HepG2 (cell line): ENCODE measurements around the gene ZMYND8. TPM values are rescaled to one million over a fixed set of nuclear protein-coding genes. Genes with fewer than 3 reads are reported as not detected.
"Not testable (repeated sequence)": the region's sequence is repeated elsewhere in the genome, so short reads cannot be mapped to it uniquely, and the experiment has no call there.

Source experiments
- ATAC-seq: fragments of 200-7000 bp; cut with Tn5 transposase; 3 replicates; pipeline ENCODE4 v1.9.1; 2020; ENCODE audit warnings: mild to moderate bottlenecking, moderate library complexity
- BruUV-seq: library from RNA; stranded (reverse); fragments of 400-500 nt; replicated peaks from 2 replicates; lab custom pipeline; 2021; lab: Mats Ljungman, UMichigan
- CTCF ChIA-PET: fragments of 300-600 bp; formaldehyde crosslinking; extraction: SDS; loops from one replicate; lab custom pipeline; 2021; ENCODE audit warnings: low total read pairs, inconsistent platforms, low intra/inter-chr PET ratio; lab: Yijun Ruan, JAX
- POLR2A ChIA-PET: fragments of 350-600 bp; sonication (Branson Sonifier 250); formaldehyde crosslinking; loops from one replicate; lab custom pipeline; 2020; ENCODE audit warnings: antibody characterized with exemption, inconsistent platforms; lab: Yijun Ruan, JAX
- DNase-seq: peaks from one replicate; pipeline ENCODE4 v3.0.0-alpha.2; 2015; ENCODE audit warnings: low spot score
- FAIRE-seq: peaks from 3 replicates; lab custom pipeline; 2011; peaks lifted over from hg19 to GRCh38; lab: Jason Lieb, UNC
- H2AFZ ChIP-seq: one replicate; pipeline ENCODE4 v1.6.1; 2011; ENCODE audit warnings: low read length, inconsistent platforms
- H3K27ac ChIP-seq: fragments of 300-600 bp; 3 replicates; pipeline ENCODE4 v1.8.0; 2011; ENCODE audit warnings: mixed run types, mild to moderate bottlenecking, mixed read lengths, low read length, inconsistent platforms; ENCODE audit not compliant: insufficient read depth; ENCODE audit errors: extremely low read length
- H3K27me3 ChIP-seq, 2 experiments: fragments of 200-600 bp in 1 of 2; 2 replicates in 1 of 2; 3 replicates in 1 of 2; pipeline versions ENCODE4 v1.6.0 to v1.8.0; 2011; ENCODE audit warnings: low read length in 2 of 2, mild to moderate bottlenecking in 2 of 2, moderate library complexity in 2 of 2, inconsistent platforms in 1 of 2; ENCODE audit not compliant: insufficient read depth in 2 of 2, control insufficient read depth in 1 of 2
- H3K36me3 ChIP-seq, 2 experiments: fragments of 200-600 bp in 1 of 2; replicated peaks in 1 of 2; 2 replicates in 1 of 2; 3 replicates in 1 of 2; pipeline versions ENCODE4 v1.5.1 to v1.8.0; 2011; ENCODE audit warnings: low read length in 2 of 2, inconsistent platforms in 1 of 2; ENCODE audit not compliant: insufficient read depth in 2 of 2, control insufficient read depth in 1 of 2
- H3K4me1 ChIP-seq: 2 replicates; pipeline ENCODE4 v1.5.1; 2012; ENCODE audit warnings: low read length, inconsistent platforms; ENCODE audit not compliant: insufficient read depth
- H3K4me2 ChIP-seq: 2 replicates; pipeline ENCODE4 v1.6.0; 2011; ENCODE audit warnings: low read depth, low read length, inconsistent platforms
- H3K4me3 ChIP-seq, 3 experiments: fragments of 200-600 bp in 1 of 3; sonication (generic), shearing (Covaris generic) in 1 of 3; replicated peaks in 1 of 3; 2 replicates each; pipeline ENCODE4 v1.5.1; 2011 to 2016; ENCODE audit warnings: low read length in 3 of 3, inconsistent platforms in 2 of 3, low read depth in 2 of 3, mild to moderate bottlenecking in 2 of 3, control low read depth in 1 of 3, mixed read lengths in 1 of 3; ENCODE audit not compliant: insufficient read depth in 1 of 3
- H3K79me2 ChIP-seq: one replicate; pipeline ENCODE4 v1.6.1; 2011; ENCODE audit warnings: low read length, inconsistent platforms; ENCODE audit not compliant: insufficient read depth
- H3K9ac ChIP-seq: 2 replicates; pipeline ENCODE4 v1.6.0; 2011; ENCODE audit warnings: mild to moderate bottlenecking, low read depth, low read length, inconsistent platforms; ENCODE audit not compliant: insufficient read depth
- H3K9me3 ChIP-seq: 2 replicates; pipeline ENCODE4 v1.5.1; 2012; ENCODE audit warnings: mild to moderate bottlenecking, low read length
- H4K20me1 ChIP-seq: 2 replicates; pipeline ENCODE4 v1.6.0; 2011; ENCODE audit warnings: inconsistent platforms, mild to moderate bottlenecking, low read length, moderate library complexity; ENCODE audit not compliant: insufficient read depth
- CREB1 ChIP-seq, 2 experiments: fragments of 450-650 bp in 1 of 2; IDR thresholded peaks; 2 replicates each; pipeline ENCODE4 v1.6.1; 2016 to 2017; ENCODE audit warnings: control low read depth in 1 of 2, mild to moderate bottlenecking in 1 of 2, missing compliant biosample characterization in 1 of 2, missing genetic modification characterization in 1 of 2
- FOXO1 ChIP-seq: sonication (generic); formaldehyde crosslinking; IDR thresholded peaks from 2 replicates; pipeline ENCODE4 v1.4.0; 2020; ENCODE audit warnings: missing genetic modification reagents
- HDAC2 ChIP-seq: sonication (generic); formaldehyde crosslinking; IDR thresholded peaks from 2 replicates; pipeline ENCODE4 v1.4.0; 2020; ENCODE audit warnings: missing genetic modification reagents
- KMT2B ChIP-seq: IDR thresholded peaks from 2 replicates; pipeline ENCODE4 v1.6.1; 2016; ENCODE audit warnings: missing genetic modification reagents, missing compliant biosample characterization
- PHF8 ChIP-seq: sonication (generic); formaldehyde crosslinking; IDR thresholded peaks from 2 replicates; pipeline ENCODE4 v1.5.0; 2020; ENCODE audit warnings: missing genetic modification reagents
- RFX3 ChIP-seq: IDR thresholded peaks from 2 replicates; pipeline ENCODE4 v1.6.1; 2016; ENCODE audit warnings: missing biosample characterization, missing genetic modification reagents
- ZNF3 ChIP-seq: IDR thresholded peaks from 2 replicates; pipeline ENCODE4 v1.7.0; 2017; ENCODE audit warnings: inconsistent platforms
- ZNF333 ChIP-seq: sonication (generic); formaldehyde crosslinking; IDR thresholded peaks from 2 replicates; pipeline ENCODE4 v1.4.0; 2020; ENCODE audit warnings: mild to moderate bottlenecking, missing genetic modification reagents, borderline replicate concordance
- ZNF430 ChIP-seq: sonication (generic); formaldehyde crosslinking; IDR thresholded peaks from 2 replicates; pipeline ENCODE4 v1.9.0; 2021; ENCODE audit warnings: mild to moderate bottlenecking, missing genetic modification reagents
- ZNF782 ChIP-seq: sonication (generic); formaldehyde crosslinking; IDR thresholded peaks from 2 replicates; pipeline ENCODE4 v1.4.0; 2020; ENCODE audit warnings: missing genetic modification reagents, mild to moderate bottlenecking, borderline replicate concordance
- WGBS: methylation state at CpG from one replicate; pipeline ENCODE4 v1.1.6; 2017; ENCODE audit warnings: low lambda C conversion rate; 5-methylcytosine and 5-hydroxymethylcytosine counted together
- in situ Hi-C: cut with HindIII; loops from 2 replicates; pipeline ENCODE4 v1.10.0; 2017; ENCODE audit warnings: low pct_unique_long_range_greater_than_20kb; ENCODE audit not compliant: extremely low pct_ligation_motif_present
- intact Hi-C: fragments of 100-400 bp; cut with micrococcal nuclease; formaldehyde crosslinking; loops from one replicate; pipeline ENCODE4 v1.10.0; 2022; ENCODE audit not compliant: unreplicated experiment
- polyA plus RNA-seq, 8 experiments: library from polyadenylated mRNA; depleted of rRNA in 3 of 8; stranded (reverse) in 7 of 8; unstranded in 1 of 8; fragments of >200 nt; fragmentation: Illumina TruSeq in 4 of 8; extraction: Trizol in 4 of 8; gene quantifications; 2 replicates each; pipeline versions ENCODE4 v1.2.1 to v1.2.3, GENCODE V29; 2011 to 2016; ENCODE audit warnings: low read depth in 4 of 8, missing spikeins in 1 of 8, mixed read lengths in 1 of 8; ENCODE audit not compliant: insufficient read depth in 1 of 8
- total RNA-seq, 5 experiments: library from RNA; depleted of rRNA; stranded (reverse); fragments of >200 nt; fragmentation: Illumina TruSeq; extraction: Trizol; gene quantifications; 2 replicates each; pipeline ENCODE4 v1.2.3, GENCODE V29; 2016; ENCODE audit warnings: low read depth in 1 of 5
- TF ChIP-seq, protein P1 (sequence below): sonication (generic); formaldehyde crosslinking; IDR thresholded peaks from 2 replicates; pipeline ENCODE4; 2020; ENCODE audit warnings: missing genetic modification reagents, mild to moderate bottlenecking, borderline replicate concordance
- TF ChIP-seq, protein P2 (sequence below): sonication (generic); formaldehyde crosslinking; IDR thresholded peaks from 2 replicates; pipeline ENCODE4 v1.5.0; 2020; ENCODE audit warnings: mild to moderate bottlenecking, missing genetic modification reagents, moderate library complexity

ZMYND8 gene
- total and polyA plus RNA-seq, 2 of the 13 experiments (the other 11 are each of a cell fraction or from before 2014, with no cell fraction given): 53.9 to 84.7 TPM

GRCh38 chr20:47393796-47394514 lies 37.5 kb upstream of the ZMYND8 start:
- in situ Hi-C loops: loop anchor here (25.0 kb wide), 1 partner anchor 632 kb away; no protein-coding TSS in a partner anchor
- H2AFZ ChIP-seq, H4K20me1 ChIP-seq, ATAC-seq, H3K9ac ChIP-seq, DNase-seq, H3K79me2 ChIP-seq, H3K4me2 ChIP-seq, H3K9me3 ChIP-seq, FAIRE-seq, H3K4me3 ChIP-seq, H3K36me3 ChIP-seq, H3K27ac ChIP-seq, BruUV-seq, CTCF ChIA-PET, H3K27me3 ChIP-seq: not testable (repeated sequence)
- peaks cover 48% of the 10 kb centered on the region for H3K4me1 ChIP-seq
- intact Hi-C loops: loop anchor here (10.0 kb wide), 1 partner anchor 61 kb away; no protein-coding TSS in a partner anchor
- POLR2A ChIA-PET: interaction anchor here (3.2 kb wide), 1 partner anchor 36 kb away, joined by 26 read pairs; the partner anchor contains the start of gene ZMYND8
- TF ChIP-seq ZNF333 (CRISPR knock-in tag): 0 out of 2 replicates have a peak, but pooled peaks have one; percentile 19
- TF ChIP-seq KMT2B (CRISPR knock-in tag): 0 out of 2 replicates have a peak, but pooled peaks have one; percentile 32
- 0 out of 2 replicates have a peak, but pooled peaks have one; percentile 4 for TF ChIP-seq ZNF3 (CRISPR knock-in tag)
- TF ChIP-seq HDAC2 (CRISPR knock-in tag): 0 out of 2 replicates have a peak, but pooled peaks have one; percentile 7
- TF ChIP-seq ZNF430 (CRISPR knock-in tag): peak; percentile 37; the same call in 1 of the 2 replicates
- WGBS: 96% methylated on average over 11 of the region's 11 CpGs

DNA sequence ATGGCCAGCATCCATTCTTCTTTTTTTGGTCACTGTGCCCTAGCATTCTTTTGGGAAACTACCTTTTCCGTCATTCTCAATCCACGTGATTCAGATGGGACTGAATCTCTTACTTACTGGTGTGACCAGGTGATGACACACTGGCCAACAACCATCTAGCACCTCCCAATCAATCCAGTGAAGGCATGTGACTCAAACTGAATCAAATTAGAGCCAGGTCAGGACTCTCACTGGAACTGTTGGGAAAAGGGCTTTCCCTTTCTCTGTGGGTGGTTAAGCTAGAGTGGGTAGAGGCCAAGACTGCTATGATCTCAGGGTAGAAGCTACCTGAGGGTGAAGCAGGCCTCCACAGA lies 36.2 kb upstream of the ZMYND8 start:
- TF ChIP-seq CREB1 (IDR thresholded peaks at IDR 0.05): peak; percentile 30; the same call in 1 of the 2 replicates
- no peak for TF ChIP-seq CREB1 (CRISPR knock-in tag; IDR thresholded peaks at IDR 0.05)
- TF ChIP-seq, protein P1, sequence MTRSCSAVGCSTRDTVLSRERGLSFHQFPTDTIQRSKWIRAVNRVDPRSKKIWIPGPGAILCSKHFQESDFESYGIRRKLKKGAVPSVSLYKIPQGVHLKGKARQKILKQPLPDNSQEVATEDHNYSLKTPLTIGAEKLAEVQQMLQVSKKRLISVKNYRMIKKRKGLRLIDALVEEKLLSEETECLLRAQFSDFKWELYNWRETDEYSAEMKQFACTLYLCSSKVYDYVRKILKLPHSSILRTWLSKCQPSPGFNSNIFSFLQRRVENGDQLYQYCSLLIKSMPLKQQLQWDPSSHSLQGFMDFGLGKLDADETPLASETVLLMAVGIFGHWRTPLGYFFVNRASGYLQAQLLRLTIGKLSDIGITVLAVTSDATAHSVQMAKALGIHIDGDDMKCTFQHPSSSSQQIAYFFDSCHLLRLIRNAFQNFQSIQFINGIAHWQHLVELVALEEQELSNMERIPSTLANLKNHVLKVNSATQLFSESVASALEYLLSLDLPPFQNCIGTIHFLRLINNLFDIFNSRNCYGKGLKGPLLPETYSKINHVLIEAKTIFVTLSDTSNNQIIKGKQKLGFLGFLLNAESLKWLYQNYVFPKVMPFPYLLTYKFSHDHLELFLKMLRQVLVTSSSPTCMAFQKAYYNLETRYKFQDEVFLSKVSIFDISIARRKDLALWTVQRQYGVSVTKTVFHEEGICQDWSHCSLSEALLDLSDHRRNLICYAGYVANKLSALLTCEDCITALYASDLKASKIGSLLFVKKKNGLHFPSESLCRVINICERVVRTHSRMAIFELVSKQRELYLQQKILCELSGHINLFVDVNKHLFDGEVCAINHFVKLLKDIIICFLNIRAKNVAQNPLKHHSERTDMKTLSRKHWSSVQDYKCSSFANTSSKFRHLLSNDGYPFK (CRISPR knock-in tag): no peak
- 0 out of 2 replicates have a peak, but pooled peaks have one; percentile 10 for TF ChIP-seq PHF8 (CRISPR knock-in tag)
- TF ChIP-seq FOXO1 (CRISPR knock-in tag): no peak
- no peak for TF ChIP-seq RFX3 (CRISPR knock-in tag)
- TF ChIP-seq, protein P2, sequence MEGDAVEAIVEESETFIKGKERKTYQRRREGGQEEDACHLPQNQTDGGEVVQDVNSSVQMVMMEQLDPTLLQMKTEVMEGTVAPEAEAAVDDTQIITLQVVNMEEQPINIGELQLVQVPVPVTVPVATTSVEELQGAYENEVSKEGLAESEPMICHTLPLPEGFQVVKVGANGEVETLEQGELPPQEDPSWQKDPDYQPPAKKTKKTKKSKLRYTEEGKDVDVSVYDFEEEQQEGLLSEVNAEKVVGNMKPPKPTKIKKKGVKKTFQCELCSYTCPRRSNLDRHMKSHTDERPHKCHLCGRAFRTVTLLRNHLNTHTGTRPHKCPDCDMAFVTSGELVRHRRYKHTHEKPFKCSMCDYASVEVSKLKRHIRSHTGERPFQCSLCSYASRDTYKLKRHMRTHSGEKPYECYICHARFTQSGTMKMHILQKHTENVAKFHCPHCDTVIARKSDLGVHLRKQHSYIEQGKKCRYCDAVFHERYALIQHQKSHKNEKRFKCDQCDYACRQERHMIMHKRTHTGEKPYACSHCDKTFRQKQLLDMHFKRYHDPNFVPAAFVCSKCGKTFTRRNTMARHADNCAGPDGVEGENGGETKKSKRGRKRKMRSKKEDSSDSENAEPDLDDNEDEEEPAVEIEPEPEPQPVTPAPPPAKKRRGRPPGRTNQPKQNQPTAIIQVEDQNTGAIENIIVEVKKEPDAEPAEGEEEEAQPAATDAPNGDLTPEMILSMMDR (CRISPR knock-in tag): no peak
- TF ChIP-seq ZNF782 (CRISPR knock-in tag): 0 out of 2 replicates have a peak, but pooled peaks have one; percentile 38
- H3K79me2 ChIP-seq: no peaks in the 10 kb centered on the region
- intact Hi-C loops: loop anchor here (10.0 kb wide), 1 partner anchor 62 kb away; no protein-coding TSS in a partner anchor
- FAIRE-seq (no peak), ATAC-seq (no peak), DNase-seq (no peak)
- no peak overlapping the region for H3K9ac ChIP-seq
- ChIA-PET POLR2A (interaction anchor here (0.8 to 3.2 kb wide), 5 partner anchors 32 to 109 kb away, joined by 3 to 26 read pairs (median 8); partner anchors contain the start of genes NCOA3 and ZMYND8), CTCF (no interaction called here)
- H4K20me1 ChIP-seq: no peaks in the 10 kb centered on the region
- no peaks in the 10 kb centered on the region for H3K27me3 ChIP-seq
- H3K4me1 ChIP-seq: peaks cover 43% of the 10 kb centered on the region
- H3K27ac ChIP-seq: no peak overlapping the region
- H3K4me2 ChIP-seq: peak overlapping the region; percentile 20; the same call in 1 of the 2 replicates
- no peak overlapping the region for H3K4me3 ChIP-seq
- BruUV-seq: no TSS peak
- H2AFZ ChIP-seq: peak overlapping the region; percentile 13
- H3K9me3 ChIP-seq: no peaks in the 10 kb centered on the region
- WGBS: 88% methylated on average over 2 of the region's 2 CpGs
- in situ Hi-C loops: loop anchor here (25.0 kb wide), 1 partner anchor 630 kb away; no protein-coding TSS in a partner anchor
- H3K36me3 ChIP-seq: no peaks in the 10 kb centered on the region
